HG02610 (cell line): Measurements from ENCODE around the gene ALDH3A1.
A peak's percentile ranks its signal among the peaks of the same experiment; 100 is the strongest.

Source experiments
- ATAC-seq: cut with Tn5 transposase; IDR thresholded peaks from one replicate; pipeline ENCODE4 v1.9.1; 2021; ENCODE audit warnings: mild to moderate bottlenecking, moderate library complexity; ENCODE audit not compliant: unreplicated experiment

Gene ALDH3A1

DNA sequence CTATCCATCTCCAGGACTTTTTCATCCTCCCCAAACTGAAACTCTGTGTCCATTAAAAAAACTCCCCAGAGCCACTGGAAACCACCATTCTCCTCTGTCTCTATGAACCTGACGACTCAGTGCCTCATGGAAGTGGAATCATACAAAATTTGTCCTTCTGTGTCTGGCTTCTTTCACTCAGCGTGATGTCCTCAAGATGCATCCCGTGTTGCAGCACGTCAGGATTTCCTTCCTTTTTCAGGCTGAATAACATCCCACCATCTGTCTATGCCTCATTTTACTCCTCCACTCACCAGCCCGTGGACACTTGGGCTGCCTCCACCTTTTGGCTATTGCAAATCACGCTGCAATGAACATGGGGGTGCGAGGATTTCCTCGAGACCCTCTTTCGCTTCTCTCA is 12.6 kb upstream of the ALDH3A1 start:
- ATAC-seq = no peak

DNA sequence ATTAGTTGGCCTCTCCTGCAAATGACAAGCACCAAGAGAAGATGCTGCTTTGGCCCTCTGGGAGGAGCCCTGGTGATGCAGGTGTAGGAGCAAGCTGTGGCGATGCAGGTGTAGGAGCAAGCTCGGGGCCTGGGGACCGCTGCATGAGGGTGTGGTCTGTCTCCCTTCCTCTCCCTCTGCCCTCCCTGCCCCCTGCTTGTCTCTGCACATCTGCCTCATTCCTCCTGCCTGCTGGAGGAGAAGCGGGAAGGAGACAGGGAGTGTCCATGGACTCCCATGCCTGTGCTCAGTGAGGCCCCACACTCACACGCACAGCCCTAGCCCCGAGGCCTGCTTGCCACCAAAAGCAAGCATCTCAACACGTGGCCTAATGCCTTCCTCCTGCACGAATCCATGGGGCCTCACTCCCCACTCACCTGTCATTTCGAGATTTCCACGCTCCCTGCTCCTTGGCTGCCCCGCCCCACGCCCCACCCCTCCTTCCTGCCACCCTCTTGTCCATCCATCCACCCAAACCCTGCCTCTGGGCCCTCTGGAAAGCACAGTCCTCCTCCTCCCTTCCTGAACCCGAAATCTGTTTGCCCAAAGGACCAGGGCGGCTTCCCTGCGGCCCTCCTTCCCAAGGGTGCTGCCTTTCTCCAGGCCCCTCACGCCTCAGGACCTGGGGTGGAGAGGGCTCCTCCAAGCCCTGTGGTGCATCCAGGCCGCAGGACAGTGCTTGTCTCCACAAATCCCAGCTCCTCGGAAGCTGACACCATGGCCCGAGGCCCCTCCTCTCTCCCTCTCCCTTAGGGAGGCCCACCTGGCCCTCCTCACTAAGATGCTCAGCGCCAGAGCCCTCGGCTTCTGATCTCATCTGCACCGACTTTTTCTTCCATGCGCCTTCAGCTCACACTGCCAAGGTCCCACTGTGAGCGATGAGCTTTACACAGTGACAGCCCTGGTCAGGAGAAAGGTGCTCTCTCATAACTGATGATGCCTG is 11.8 kb upstream of the ALDH3A1 start:
- ATAC-seq = no peak

DNA sequence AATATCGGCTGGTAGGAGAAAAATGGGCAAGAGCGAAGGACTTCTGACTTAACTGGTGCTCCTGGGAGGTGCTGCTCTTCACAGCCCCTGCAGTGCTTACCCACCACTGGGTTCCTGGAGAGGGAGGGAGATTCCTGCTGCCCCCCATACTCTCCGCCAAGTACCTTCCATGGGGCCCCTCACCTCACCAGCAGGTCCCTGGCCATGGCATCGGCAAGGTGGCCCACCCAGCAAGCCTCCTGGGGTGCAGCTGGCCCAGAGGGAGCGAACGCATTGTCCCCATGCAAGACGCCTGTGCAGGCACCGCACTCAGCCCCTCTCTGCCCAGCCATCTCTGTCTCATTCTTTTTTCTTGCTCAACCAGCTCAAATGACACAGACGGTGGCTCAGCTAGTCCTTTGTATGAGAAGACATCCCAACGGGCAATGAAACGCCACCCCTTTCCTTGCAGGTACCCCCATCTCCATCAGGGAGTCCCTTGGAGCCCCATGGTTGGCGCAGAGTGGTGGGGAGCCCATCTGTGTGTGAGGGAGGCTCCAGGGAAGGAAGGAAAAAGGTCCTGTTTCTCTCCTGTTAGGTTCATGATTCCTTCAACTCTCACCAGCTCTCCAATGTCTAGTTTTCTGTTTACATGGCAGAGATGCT is 9.6 kb upstream of the ALDH3A1 start:
- ATAC-seq = no peak

DNA sequence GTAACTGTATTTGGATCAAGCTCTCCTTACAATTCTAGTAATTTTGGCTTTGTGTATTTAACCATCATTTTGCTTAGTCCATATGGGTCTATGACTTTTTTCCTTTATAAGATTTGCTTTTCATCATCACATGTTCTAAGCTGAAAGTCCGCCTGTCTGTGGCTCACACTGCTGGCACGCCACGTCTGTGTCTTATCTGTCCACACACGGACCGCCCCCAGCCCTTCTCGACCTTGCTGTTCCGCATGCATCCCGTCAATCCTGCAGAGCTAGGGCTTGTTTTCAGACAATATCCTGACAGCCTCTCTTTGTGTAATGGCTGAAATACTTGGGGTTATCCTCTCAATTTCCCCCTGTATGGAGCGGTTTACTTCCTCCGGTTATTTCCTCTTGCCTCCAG is 8.4 kb upstream of the ALDH3A1 start:
- ATAC-seq = no peak

DNA sequence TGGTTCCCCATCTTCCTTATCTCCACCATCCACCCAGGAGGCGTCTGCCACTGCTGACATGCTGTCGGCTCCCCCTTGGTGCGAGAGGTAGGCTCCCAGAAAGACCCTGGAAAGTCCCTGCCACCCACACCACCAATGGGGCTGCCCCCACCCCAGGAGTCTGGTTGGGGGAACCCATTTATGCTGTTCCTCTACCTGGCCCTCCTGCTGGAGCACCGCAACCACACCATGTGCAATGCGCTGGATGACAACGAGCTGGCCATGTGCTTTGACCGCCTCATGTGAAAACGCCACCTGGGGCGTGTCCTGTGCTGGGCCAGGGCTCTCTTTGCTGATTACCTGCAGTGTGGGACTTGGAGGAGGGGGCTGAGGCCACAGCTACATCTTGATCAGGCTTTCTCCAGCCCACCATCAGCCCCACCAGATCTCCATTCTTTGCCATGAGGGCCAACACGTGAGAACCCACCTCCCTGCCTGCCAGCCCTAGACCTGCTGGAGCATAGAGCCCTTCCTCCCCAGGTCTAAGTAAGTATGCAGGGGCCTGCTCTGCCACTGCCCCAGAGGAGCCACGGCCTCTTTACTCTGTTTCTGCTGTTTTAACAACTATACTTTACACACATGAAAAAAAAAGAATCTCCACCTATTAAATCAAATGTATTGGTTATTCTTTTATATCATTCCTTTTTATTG is 7.9 kb upstream of the ALDH3A1 start:
- peak; percentile 60 for ATAC-seq

DNA sequence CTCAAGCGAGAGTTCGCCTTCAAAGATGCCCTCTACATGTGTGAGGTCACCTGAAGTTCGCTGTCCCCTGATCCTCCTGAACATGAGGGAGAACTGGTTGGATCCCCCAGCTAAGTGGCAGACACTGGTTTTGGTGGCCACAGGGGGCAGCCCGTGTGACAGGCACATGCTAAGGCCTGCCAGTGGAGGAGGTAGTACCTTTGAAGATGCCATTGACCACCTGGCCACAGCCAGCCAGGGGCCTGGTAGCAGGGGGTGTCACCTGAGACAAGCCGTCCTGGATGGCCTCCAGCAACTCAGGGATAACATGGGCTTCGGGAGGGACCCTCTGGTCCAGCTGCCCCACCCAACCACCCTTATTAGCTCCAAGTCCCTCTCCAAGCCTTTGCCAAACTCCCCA is 7.3 kb upstream of the ALDH3A1 start:
- no peak for ATAC-seq

DNA sequence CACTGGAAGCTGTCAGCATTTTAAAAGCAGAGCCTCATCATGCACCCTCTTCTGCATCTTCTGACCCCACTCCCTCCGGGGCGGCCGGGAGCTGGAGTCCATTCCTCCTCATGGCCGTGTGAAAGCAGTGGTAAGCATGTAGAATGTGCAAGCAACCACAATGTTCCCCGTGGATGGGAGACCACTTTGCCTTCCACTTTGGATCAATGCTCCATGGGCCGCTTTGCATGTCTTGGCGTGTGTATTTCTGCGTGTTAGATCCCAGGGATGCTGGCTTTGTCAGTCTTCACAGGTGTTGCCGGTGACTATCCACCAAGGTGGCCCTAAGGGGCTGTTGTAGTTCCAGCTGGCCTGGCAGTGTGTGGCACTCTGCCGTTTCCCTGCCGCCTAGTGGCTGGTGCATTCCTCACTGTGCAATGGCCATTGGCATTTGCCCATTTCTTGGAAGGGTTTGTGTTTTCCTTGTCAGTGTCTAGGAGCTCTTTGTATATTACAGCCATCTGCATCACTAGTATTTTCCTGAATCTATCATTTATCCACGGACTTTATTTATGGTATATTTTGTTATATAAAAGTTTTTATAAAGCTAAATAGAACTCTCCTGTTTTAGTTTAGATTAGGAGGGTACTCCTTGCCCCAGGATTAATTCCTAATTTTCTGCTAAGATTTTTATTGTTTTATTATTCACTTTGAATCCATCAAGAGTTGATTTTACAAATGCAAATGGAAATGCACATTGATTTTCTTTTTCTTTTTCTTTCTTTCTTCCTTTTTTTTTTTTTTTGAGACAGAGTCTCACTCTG is 5.8 kb upstream of the ALDH3A1 start:
- ATAC-seq = no peak

DNA sequence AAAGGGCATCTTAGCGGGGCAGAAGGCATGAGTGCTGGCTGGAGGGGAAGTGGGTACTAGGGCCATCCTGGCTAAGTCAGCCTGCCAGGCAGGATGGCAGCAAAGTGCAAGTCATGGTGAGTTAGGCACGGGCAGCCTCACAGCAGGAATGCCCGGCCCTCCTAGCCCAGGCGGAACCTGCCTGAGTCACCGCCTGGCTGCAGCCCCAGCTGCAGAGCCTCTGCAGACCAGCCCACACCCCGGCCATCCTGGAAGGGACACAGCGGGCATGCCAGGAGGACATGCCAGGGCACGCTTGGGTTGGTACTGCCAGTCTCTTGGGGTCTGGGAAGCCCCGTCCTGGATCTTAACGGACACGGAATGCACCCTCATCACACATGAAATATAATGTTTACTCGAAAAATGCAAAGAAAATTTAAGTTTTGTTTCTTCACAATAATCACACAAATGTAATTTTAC is 5.0 kb upstream of the ALDH3A1 start:
- no peak for ATAC-seq

DNA sequence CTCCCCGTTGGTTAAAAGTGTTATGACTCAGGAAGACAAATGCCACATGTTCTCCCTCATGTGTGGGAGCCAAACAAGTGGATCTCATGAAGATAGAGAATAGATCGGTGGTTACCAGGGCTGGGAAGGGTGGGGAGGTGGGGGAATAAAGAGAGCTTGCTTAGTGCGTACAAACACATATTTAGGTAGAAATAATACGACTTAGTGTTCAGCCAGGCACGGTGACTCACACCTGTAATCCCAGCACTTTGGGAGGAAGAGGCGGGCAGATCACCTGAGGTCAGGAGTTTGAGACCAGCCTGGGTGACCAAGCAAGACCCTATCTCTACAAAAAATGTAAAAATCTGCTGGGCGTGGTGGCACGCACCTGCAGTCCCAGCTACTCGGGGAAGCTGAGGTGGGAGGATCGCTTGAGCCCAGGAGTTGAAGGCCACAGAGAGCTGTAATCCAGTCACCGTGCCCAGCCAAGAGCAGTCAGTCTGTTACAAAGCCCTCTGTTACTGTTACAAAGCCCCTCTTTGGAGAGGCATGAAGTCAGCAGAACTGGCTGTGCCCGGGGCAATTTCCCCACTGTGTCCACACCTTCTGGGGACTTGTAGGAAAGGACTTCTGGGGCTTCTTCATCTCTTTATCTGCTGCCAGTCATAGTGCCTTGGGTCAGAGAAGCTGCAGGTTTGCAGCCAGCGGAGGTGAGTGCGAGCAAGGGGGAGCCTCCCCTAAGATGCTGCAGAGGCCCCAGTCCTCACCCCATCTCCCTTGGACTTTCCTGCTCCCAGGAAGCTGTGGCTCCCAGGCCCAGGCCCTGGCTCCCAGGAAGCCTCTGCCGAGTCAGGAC is 4.3 kb upstream of the ALDH3A1 start:
- no peak for ATAC-seq

DNA sequence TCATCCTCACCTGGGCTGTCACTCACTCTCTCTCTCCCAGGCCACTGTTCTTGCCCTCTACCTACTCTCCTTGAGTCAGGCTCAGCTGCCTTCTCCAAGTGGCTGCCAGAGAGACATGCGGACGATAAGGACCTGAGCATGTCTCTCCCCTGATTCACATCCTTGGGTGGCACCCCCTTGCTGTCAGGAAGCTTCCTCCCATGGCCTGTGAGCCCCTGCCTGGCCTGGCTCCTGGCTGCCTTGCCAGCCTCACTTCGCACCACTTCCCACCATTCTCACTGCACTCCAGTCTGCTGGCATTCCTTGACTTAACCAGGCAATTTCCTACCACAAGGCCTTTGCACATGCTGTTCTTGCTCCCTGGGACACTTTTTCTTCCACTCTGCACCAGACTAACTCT is 2.7 kb upstream of the ALDH3A1 start:
- no peak for ATAC-seq

DNA sequence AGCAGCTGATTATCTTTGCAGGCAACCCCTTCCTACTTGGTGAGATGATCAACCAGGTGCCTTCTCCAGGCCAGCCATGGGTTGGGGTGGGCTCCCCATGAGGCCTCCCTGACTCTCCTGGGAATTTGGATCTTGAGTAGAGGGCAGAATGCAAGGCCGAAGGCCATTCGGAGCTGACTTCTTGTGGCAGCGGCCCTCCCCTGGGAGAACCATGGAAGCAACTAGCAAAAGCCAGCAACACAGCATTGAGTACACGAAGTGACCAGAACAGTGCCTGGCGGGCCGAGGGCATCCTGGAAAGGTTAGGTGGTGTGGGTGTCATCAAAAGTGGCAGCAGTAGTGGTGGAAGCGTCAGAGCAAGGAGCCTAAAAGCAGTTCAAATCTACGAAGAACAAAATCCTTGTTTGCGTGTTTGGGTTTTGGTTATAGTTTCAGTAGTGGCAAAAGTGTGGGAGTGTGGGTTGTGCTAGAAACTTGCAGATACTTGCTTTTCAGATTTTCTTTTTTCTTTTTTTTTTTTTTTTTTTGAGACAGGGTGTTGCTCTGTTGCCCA is 2.0 kb upstream of the ALDH3A1 start:
- no peak for ATAC-seq

DNA sequence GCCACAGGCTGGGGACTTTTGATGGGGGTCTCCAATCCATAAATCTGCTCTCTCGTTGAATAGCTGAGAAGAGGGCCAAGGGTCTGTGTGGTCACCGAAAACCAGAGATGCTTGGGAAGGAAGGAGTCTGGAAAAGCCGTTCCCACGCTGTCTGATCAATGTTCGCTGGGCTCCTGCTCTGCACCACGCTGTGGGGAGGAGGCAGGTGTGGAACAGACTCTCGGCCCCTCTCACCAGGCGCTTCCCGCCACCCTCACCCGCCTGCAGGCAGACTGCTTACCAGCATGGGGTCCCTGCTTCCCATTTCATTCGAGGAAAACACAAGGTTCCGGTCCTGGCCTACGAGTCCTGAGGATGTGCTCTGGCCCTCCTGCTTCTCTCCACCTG is 702 bp upstream of the ALDH3A1 start:
- ATAC-seq = no peak

DNA sequence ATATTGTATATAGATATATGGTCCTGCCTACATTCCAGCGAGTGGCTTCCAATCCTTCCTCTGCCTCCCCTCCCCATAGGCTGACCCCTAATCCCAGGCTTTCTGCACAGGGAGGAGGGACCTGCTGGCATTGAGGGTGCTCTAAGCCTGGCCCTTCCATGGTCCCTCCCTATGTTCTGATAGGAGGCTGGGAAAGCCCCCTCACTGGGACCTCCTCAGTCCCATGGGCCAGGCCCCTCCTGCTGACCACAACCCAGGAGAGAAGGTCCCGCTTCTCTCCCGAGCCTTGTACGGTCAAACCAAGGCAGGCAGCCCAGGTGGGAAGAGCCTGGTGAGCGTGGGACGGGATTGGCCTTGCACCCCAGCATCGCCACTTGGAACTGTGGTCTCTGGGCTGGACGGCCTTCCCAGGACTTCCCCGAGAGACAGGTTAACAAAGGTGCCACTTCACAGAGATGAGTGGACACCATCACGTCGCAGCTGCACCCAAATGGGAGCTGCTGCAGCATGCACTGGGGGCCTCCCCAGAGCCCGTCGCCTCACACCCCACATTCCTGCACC is 859 bp downstream of the ALDH3A1 start:
- ATAC-seq = no peak

DNA sequence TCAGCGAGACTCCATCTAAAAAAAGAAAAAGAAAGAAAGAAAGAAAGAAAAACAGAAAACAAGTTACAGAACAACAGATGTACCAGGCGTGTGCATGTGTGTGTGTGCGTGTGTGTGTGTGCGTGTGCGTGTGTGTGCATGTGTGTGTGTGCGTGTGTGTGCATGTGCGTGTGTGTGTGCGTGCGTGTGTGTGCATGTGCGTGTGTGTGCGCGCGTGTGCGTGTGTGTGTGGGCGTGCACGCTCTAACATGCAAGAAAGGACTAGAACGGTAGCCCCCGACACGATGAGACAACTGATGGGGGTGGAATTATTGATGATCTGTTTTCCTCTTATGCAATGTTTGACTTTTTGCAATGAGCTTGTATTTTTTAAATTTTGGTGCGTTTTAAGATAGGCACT is 1.6 kb downstream of the ALDH3A1 start:
- ATAC-seq = no peak

DNA sequence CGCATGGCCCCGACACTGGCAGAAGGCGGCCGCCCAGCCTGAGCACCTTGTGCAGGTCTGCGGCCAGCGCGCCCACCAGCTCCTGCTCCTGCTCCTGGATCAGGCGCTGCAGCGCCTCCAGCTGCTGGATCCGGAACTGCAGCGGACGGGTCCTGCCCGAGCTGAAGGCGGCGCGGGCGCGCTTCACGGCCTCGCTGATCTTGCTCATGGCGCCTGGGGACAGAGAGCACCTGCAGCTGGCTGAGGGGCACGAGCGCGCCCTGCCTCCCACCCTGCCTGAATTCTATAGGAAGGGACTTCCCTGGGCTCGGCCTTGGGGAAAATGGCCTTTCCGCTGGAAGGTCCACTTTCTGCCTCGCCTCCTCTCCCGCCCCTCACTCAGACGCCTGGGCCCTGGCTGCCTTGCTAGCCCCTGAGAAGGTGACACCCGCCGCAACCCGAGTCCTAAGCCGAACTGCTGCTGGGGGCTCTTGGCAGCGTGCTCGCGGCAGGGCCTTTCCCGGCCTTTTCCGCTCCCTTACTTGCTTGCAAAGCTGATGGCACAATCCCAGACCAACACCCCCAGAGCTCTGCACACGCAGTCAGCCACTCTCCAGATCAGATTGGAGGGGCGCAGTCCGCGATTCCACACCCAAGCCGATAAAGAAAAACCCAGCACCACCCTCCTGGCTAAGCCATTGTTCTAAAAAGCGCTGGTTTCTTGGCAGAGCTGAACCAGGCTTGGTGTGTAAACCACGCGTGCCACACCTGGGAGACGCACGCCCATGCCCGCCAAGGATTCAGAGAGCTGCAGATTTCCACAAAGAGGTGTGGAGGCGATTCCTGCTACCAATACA is 3.0 kb downstream of the ALDH3A1 start:
- ATAC-seq = no peak

DNA sequence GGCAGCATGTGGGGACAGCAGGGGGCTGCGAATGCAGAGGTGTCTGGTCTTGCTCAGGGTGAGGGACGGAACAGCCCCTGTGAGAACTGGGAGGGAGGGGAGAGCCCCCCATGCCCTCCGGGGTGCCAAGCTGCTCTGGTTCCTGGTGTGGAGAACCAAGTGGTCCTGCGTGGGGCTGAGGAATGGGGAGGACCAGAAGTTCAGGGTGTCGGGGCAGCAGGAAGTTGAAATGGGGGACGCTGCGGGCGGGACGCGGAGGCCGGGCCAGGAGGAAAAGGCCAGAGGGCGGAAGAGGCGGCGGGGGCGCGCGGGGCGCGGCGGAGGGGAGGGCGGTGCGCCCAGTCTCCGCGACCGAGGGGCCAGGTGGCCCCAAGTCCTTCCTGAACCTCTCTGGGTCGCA is 3.6 kb downstream of the ALDH3A1 start:
- no peak for ATAC-seq

DNA sequence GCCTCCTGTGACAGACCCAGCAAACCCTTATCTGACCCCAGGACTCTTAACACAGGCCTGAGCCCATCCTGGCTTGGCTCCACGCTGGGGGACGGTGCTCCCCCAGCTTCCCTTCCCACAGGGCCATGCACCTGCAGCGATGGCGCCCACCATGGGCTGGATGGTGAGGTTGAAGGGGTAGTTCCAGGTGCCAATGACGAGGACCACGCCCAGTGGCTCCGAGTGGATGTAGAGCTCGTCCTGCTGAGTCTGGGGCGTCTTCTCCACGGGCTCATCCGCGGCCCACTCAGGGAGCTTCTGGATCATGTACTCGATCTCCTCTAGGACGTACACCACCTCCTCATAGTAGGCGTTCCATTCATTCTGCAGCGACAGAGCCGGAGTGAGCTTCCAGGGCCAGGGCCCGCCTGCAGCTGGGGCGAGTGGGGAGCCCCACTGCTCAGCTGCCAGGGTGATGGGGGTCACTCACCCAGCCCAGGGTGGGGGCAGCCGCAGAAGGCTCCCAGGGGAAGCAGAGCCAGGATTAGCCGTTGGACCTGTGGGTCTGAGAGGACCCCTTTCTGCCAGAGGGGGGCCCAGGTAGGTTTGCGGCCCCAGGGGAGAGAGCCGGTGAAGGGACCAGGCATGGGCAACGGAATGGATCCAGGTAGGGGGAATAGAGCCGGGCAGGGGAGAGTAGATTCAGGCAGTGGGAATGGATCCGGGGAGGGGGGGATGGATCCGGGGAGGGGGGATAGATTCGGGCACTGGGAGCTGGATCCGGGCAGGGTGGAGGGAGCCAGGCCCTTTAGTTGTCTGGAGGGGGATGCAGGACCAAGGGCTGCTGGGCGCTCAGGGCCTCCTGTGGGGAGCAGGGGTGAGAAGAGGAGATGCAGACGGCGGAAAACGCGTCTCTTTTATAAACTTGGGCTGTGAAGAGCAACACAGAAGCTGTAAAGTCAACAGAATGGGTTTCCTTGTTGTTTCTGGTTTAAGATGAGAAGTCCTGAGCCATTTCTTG is 4.7 kb downstream of the ALDH3A1 start:
- ATAC-seq = no peak
